HG02642 (cell line): ENCODE measurements around the gene ZNF57.
A peak's percentile ranks its signal among the peaks of the same experiment; 100 is the strongest.
"Not testable (repeated sequence)": the region's sequence is repeated elsewhere in the genome, so short reads cannot be mapped to it uniquely, and the experiment has no call there.

Experiments
- ATAC-seq: cut with Tn5 transposase; IDR thresholded peaks from one replicate; pipeline ENCODE4 v1.9.1; 2021; ENCODE audit warnings: mild to moderate bottlenecking; ENCODE audit not compliant: unreplicated experiment, poor library complexity

The ZNF57 gene

DNA sequence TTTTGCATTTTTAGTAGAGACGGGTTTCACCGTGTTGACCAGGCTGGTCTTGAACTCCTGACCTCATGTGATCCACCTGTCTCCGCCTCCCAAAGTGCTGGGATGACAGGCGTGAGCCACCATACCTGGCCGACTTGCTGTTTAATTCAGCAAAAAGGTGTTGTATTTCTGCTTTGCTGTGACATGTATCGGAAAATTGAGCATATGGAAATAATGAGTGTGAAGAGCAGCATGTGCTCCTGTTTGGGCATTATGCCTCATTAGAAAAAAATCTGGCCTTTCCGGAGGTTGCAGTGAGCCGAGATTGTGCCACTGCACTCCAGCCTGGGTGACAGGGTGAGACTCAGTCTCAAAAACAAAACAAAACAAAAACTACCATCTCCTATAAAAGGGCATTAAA, 10.2 kb upstream of the ZNF57 start:
- not testable (repeated sequence) for ATAC-seq

DNA sequence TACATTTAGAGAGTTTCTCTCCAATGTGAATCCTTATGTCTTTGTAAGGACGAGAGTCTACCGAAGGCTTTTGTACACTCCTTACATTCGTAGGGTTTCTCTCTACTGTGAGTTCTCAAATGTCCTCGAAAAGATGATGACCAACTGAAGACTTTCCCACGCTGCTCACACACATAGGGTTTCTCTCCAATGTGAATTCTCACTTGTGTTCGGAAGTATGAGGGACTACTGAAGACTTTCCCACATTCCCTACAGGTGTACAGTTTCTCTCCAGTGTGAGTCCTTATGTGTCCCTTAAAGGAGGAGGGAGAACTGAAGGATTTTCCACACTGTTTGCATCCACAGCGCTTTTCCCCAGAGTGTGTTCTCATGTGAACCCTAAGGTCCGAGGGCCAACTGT, 4.0 kb upstream of the ZNF57 start:
- no peak for ATAC-seq

DNA sequence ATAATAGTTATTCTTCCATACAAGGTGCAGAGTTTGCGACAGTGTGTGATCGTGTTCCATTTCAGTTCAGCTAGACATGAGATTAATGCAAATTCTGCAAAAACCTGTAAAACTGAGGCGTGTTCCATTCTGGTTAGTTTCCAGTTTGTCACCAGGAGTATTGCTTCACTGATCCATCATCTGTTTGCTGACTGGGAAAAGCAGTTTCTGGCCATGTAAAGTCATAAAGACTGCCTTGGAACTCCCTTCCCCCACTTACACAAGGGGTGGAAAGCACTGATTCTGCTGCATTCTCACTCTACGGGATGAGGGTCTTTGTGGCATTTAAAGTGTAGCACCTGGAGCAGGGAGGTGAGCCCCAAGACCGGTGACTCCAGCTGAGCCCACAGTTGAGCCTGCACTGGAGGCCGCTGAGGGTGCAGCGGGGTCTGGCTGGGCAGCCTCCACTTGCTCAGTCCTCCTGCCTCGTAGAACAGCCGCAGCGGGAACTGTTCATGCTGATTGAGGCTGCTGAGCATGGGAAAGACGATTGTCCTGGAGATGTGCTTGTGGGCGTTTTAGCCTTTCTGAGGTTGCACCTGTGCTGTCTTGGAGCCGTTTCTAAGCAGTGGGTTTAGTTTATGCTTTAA, 2.0 kb downstream of the ZNF57 start:
- no peak for ATAC-seq

DNA sequence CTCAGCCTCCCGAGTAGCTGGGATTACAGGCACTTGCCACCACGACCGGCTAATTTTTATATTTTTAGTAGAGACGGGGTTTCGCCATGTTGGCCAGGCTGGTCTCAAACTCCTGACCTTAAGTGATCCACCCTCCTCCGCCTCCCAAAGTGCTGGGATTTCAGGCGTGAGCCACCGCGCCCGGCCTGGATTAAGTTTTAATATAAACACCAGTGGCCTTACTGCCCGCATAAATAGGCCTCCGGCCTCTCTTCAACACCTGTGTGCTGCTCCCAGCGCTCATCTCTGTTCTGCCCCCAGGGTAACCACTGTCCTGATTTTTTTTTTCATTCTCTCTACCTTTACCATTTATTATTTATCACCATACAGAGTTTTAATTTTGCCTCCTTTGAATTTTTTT, 2.6 kb downstream of the ZNF57 start:
- ATAC-seq: not testable (repeated sequence)

DNA sequence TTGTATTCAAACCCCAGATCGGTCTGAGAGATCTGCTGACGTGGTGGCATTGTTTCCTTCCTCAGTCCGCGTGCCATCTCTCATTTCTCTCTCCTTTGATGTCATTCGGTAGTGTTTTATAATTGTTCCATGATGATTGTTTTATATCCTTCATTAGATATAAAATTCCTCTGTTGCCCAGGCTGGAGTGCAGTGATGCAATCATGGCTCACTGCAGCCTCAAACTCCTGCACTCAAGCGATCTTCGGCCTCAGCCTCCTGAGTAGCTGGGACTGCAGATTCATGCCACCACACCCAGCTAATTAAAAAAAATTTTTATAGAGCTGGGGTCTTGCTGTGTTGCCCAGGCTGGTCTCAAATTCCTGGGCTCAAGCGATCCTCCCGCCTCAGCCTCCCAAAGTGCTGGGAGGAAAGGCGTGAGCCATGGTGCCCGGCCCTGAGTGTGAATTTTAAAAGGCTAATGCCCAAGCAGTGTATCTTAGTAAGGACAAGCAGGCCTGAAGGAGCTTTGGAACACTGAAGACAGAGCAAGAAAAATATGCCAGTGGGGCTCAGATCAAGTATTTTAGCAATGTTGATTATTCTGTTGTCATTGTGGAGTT, 5.3 kb downstream of the ZNF57 start:
- ATAC-seq: no peak

DNA sequence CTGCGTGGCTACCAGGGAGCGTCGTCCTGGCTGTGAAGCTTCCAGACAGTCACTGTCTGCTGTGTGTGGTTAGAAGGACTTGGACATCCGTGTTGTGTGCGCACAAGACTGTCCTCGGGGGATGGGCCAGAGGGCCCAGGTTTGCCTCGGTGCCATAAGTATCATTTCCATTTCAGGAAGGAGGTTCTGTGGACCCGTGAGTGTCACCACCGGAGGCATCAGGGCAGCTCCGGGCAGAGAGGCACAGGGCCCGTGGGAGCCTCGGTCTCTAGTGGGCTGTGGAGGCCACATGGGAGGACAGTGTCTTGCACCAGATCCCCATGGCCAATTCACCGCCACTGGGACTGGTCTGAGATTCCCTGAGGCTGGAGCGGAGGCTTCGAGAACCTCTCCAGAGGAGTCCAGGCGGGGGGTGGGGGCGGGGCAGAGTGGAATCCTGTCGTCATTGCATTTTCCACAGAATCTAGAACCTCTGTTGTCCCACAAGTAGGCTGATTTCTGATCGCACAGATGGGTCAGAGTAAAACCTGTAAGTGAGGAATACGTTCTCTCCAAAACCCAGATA, 6.0 kb downstream of the ZNF57 start:
- no peak for ATAC-seq

DNA sequence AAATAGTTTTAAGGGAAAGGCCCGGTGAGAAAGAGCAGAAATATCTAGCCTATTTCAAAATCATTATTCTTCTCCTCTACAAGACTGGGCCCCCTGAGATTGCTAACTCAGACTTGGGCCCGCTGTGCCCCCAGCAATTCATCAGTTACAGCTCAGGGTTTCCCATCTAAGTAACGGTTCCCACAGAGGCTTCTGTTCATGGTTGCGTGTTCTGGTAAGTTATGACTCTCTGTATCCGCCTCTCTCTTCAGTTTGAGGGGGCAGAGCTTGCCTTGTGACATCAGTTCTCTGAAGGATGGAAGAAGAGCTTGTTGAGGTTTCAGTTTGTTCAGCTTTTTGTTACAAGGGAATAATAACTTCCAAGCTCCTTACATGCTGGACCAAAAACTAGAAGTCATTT, 11.6 kb downstream of the ZNF57 start:
- no peak for ATAC-seq

DNA sequence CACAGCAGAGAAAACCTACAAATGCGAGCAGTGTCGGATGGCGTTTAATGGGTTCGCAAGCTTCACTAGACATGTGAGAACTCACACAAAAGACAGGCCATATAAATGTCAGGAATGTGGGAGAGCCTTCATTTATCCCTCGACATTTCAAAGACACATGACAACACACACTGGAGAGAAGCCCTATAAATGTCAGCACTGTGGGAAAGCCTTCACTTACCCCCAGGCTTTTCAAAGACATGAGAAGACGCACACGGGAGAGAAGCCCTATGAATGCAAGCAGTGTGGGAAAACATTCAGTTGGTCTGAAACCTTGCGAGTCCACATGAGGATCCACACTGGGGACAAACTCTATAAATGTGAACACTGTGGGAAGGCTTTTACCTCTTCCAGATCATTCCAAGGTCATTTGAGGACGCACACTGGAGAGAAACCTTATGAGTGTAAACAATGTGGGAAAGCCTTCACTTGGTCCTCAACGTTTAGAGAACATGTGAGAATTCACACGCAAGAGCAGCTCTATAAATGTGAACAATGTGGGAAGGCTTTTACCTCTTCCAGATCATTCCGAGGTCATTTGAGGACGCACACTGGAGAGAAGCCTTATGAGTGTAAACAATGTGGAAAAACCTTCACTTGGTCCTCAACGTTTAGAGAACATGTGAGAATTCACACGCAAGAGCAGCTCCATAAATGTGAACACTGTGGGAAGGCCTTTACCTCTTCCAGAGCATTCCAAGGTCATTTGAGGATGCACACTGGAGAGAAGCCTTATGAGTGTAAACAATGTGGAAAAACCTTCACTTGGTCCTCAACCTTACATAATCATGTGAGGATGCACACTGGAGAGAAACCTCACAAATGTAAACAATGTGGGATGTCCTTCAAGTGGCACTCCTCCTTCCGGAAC, 16.8 kb downstream of the ZNF57 start:
- no peak for ATAC-seq

DNA sequence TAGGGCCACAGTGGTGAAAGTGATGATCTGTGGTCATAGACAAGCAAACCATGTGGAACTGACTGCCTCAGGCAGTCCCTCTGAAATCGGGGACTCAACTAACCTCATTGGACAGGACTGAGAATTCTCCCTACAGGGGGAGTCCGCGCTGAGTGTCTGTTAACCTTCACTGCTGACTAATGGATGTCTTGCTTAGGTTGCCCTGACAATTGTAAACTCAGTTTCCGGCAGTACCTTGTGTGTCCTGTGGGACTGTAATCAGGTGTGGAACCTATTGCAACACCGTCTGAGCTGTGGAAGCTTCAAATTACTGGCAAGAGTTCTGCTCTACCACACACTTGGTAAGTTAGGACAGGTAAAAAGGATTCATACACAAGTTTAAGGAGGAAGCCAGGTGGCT, 22.3 kb downstream of the ZNF57 start:
- ATAC-seq: no peak

DNA sequence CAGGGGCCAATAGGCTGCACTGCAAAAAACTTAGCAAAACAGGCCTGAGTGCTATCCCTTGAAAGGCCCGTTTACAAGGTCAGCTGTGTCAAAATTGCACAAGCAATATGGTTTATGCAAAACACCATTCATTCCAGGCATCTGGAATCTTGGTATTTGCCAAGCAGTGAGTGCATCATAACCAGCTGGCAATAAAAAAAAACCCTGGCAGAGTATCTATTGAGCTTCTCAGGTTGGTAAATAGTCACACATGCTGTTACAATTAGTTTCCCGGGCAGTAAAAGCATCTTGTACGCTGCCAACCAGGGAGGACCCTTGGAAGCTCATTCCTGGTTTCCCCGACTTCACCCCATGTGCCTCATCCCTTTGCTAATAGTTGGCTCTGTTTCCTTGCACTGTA, 22.8 kb downstream of the ZNF57 start:
- no peak for ATAC-seq

DNA sequence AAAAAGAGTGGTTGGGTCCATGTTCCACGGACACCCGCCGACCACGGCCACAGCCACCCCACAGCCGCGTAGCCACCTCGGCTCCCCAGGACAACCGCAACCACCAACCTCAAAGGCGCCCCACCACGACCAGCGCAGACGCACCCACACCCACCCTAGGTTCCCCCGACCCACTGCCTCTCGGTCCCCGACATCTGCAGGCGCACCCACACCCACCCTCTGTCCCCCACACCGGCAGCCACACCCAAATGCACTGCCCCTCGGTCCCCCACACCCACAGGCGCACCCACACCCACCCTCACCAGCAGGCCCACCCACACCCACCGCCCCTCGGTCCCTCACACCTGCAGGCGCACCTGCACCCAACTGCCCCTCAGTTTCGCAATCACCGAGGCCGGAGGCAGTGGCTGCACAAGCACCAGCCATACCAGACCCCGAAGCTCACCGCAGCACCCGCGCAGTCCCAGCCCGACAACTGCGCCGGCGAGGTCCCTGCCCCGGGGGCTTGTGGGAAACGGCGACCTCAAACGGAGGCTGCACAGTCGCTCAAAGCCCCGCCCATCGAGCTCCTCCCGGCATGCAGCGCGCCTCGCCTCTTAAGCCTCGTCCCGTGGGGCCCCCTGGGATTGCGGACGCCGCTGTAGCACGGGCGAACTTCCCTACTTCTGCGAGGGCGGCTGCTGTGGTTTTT, 25.8 kb downstream of the ZNF57 start:
- no peak for ATAC-seq

DNA sequence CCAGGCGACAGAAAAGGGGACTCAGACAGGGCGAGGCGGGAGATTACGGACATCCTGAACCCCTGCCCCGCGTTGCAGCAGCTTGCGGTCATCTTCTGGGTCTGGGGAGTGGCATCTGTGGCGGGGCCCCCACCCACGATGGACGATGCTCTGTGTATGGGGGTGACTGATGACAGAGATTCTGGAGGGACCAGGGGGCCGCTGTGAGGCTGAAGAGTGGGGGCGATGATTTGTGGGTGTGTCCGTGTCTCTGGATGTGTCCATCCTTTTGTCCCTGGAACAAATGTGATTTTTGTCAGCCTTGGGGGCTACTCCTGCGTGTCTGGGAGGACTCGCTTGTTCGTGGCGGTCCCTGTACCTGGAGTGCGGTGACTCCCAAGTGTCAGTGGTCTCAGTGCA, 26.3 kb downstream of the ZNF57 start:
- no peak for ATAC-seq

DNA sequence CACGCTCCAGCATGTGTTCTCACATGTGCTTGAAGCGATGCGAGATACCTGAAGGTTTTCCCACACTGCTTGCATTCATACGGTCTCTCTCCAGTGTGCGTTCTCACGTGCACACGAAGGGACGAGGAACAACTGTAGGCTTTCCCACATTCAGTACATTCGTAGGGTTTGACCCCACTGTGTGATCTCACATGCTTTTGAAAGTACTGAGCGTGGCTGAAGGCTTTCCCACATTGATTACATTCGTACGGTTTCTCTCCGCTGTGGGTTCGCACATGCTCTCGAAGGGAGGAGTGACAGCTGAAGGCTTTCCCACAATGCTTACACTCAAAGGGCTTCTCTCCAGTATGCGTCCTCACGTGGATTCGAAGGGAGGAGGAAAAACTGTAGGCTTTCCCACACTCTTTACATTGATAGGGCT, 32.8 kb downstream of the ZNF57 start:
- no peak for ATAC-seq

DNA sequence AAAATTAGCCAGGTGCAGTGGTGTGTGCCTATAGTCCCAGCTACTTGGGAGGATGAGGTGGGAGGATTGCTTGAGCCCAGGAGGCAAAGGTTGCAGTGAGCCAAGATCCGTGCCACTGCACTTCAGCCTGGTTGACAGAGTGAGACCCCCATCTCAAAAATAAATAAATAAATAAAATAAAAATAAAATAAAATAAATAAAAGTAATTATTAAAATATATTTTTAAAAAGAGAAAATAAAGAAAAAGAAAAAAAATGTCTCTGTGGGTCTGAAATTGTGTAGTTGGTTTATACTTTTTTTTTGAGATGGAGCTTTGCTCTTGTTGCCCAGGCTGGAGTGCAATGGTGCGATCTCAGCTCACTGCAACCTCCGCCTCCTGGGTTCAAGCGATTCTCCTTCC, 35.1 kb downstream of the ZNF57 start:
- not testable (repeated sequence) for ATAC-seq

DNA sequence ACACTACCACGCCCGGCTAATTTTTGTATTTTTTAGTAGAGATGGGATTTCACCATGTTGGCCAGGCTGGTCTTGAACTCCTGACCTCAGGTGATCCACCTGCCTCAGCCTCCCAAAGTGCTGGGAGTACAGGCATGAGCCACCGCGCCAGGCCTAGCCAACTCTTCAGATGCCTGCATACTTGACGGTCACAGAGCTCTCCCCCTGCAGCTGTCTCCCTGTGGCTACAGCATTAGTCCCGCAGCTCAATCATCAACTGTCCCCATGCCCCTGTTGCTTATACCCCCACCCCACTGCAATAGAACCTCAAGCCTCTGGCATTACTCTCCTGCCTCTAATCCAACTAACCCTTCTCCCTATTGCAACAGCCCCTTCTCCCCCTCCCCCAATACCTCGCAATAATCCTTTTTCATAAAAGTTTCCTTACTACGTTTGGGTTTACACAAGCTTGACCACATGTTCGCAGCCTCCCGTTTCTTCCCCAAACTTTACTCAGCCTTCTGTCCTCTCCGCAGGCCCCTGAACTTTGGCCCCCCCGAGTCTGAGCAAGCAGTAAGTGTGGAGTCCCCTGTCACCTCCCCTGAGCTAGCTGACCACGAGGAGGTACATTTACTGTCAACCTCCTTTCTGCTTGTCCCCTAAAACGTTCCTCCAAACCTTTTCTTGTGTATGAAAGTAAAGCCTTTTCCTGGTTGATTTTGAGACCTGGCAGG, 42.4 kb downstream of the ZNF57 start:
- ATAC-seq: no peak

DNA sequence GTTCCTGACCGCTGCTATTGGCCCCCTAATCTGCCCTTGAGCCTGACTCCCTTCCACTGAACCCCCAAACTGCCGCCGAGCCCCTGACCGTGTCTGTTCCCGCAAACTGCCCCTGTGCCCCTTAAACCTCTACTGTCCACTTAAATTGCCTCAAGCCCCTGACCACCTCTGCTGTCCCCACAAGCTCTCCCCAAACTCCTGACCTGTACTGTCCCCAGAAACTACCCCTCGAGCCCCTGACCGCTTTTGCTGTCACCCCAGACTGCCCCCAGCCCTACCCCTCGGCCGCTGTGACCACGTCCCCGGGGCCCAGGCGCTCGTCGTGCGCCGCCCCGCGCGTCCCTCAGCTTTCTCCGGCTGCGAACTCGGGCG, 43.7 kb downstream of the ZNF57 start:
- no peak for ATAC-seq

DNA sequence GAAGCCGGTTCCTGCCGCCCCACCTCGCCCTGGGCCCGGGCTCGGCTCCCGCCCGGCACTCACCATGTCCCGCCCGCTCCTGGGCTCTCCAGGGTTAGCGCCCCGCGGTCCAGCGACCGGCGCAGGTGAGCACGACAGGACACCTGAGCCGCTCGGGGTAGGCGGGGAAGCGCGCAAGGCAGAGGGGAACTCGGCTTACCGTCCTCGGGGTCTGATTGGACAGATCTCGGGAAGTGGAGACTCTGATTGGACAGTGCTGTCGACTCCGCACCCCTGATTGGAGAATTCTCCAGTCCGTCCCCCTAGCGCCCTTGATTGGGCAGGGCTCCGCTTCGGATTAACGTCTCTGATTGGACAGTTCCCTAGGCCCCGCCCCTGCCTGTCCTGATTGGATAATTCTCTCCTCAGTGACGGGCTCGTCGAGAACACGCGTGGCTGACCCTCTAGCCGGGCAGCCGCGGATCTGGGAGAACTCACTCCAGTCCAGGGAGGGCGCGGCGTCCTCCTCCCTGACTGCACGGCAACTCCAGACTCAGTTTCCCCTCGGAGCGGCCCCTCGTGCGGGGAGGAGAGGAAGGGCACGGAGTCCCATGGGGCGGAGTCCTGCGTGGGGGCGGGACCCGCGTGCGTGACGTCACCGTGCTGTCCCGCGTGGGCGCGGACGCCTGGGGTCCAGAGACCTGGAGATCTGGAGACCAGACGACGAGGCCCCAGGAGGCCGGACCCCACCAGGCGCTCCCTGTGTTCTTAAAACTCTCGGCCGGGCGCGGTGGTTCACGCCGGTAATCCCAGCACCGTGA, 44.2 kb downstream of the ZNF57 start, which contains the start of gene ZNF77:
TSS of gene ZNF77 (minus strand) at position 197 of the 800 bp plus-strand sequence. CDS start at position 66, 131 bp downstream.
- peak; percentile 95 for ATAC-seq

DNA sequence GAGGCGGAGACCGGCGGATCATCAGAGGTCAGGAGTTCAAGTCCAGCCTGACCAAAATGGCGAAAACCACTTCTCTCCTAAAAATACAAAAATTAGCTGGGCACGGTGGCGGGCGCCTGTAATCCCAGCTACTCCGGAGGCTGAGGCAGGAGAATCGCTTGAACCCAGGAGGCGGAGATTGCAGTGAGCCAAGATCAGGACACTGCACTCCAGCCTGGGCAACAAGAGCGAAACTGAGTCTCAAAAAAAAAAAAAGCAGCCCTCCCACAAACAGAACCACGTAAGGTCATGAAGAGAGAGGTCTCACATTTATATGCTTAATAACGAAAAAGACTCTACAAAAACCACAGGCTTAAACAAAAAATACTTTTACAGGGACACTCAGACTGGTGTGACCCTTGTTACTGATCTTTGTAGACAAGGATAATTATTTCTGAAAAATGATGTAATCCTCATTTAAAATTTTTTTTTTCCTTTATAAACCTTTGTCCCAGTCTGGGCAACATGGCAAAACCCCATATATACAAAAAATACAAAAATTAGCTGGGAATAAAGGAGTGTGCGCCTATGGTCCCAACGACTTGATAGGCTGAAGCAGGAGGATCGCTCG, 45.0 kb downstream of the ZNF57 start:
- no peak for ATAC-seq

DNA sequence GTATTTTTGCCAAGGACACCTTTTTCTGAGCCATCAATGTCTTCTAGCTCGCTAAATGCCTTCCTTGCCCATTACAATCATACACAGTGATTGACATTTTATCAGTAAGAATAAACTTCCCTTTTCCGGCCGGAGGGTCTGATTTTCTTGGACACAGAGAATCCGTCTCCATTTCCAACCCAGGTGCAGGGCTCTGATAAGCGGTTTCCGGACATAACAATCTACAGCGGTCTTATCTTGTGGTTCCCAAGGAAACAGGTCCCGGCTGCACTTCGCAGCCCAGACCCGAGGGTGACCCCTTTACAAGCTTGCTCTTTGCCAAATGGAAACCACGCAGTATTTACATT, 49.2 kb downstream of the ZNF57 start:
- ATAC-seq: peak; percentile 1
